GM12872 (cell line): ENCODE results near the gene UMODL1.

Experiments
- TF ChIP-seq, protein P1 (sequence below): IDR thresholded peaks from 3 replicates; pipeline ENCODE4 v1.5.1; 2011; ENCODE audit warnings: low read depth, mild to moderate bottlenecking, low read length, moderate library complexity; ENCODE audit not compliant: insufficient read depth

UMODL1 gene

DNA sequence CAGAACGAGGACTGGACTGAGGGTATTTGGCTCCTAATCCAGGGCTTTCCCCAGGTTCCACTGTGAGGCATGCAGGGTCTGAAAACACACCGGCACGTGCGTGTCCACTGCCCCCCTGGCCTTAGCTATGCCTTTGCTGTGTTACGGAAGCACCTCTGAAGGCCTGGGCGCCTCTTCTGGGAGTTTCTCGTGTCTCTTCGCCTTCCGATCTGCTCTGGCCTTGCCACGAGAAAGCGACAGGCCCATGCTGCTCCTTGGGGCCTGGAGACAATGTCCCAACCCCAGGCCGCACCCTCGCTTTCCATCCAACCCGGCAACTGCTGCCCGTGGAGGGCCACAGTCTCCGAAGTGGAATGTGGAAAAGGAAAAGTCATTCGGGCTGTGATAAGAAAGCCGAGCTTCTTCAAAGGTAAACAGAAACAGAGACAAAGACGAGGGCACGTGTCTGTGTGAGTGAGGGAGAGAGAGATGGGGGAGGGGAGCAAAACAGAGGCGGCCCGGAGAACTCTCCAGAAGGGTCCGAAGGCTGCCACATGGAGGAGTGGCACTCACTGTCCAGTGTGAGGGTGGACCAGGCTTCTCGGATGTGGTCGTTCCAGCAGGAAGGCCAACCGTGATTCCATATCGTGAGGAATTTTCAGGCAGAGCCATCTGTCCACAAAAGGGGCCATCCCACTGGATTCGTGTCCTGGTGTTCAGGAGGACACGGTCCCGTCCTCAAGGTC, 3.4 kb upstream of the UMODL1 start:
- TF ChIP-seq, protein P1, sequence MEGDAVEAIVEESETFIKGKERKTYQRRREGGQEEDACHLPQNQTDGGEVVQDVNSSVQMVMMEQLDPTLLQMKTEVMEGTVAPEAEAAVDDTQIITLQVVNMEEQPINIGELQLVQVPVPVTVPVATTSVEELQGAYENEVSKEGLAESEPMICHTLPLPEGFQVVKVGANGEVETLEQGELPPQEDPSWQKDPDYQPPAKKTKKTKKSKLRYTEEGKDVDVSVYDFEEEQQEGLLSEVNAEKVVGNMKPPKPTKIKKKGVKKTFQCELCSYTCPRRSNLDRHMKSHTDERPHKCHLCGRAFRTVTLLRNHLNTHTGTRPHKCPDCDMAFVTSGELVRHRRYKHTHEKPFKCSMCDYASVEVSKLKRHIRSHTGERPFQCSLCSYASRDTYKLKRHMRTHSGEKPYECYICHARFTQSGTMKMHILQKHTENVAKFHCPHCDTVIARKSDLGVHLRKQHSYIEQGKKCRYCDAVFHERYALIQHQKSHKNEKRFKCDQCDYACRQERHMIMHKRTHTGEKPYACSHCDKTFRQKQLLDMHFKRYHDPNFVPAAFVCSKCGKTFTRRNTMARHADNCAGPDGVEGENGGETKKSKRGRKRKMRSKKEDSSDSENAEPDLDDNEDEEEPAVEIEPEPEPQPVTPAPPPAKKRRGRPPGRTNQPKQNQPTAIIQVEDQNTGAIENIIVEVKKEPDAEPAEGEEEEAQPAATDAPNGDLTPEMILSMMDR = no peak

GRCh38 chr21:42068256-42068545, 2.9 kb upstream of the UMODL1 start:
- TF ChIP-seq, protein P1 = no peak

DNA sequence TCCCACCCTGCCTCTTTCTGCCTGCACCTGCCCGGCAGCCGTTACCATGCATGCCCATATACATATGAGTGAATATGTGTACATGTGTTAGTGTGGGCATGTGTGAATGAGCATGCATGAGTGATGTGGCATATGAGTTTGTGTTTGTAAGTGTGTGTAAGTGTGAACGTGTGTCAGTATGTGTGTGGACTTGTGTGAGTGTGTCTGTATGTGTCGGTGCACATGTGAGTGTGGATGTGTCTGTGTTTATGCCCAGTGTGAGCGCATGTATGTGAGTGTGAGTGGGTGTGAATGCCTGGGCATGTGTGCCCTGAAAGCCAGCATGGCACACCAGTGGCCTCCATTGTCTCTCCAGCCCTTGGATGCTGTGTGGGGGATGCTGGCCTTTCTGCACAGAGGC, 2.5 kb upstream of the UMODL1 start:
- TF ChIP-seq, protein P1 = no peak

DNA sequence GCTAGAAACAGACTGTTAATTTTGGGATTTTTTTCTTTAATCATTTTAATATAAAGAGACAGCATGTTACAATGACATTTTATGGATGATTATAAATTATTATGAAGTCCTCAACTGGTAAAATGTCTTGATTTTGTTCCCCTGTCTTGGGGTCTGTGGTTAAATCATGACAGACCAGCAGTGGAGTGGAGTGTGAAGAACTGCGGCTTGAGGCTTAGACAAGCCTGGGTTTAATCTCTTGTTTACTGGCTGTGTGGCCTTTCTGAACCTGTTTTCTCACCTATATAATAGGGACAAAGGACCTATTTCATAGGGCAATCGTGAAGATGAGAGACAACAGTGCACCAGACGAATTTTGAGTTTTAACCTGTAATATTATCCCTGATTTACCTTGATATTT, 1.8 kb upstream of the UMODL1 start:
- TF ChIP-seq, protein P1 = no peak

GRCh38 chr21:42069843-42070242, 1.3 kb upstream of the UMODL1 start:
- TF ChIP-seq, protein P1 = no peak

DNA sequence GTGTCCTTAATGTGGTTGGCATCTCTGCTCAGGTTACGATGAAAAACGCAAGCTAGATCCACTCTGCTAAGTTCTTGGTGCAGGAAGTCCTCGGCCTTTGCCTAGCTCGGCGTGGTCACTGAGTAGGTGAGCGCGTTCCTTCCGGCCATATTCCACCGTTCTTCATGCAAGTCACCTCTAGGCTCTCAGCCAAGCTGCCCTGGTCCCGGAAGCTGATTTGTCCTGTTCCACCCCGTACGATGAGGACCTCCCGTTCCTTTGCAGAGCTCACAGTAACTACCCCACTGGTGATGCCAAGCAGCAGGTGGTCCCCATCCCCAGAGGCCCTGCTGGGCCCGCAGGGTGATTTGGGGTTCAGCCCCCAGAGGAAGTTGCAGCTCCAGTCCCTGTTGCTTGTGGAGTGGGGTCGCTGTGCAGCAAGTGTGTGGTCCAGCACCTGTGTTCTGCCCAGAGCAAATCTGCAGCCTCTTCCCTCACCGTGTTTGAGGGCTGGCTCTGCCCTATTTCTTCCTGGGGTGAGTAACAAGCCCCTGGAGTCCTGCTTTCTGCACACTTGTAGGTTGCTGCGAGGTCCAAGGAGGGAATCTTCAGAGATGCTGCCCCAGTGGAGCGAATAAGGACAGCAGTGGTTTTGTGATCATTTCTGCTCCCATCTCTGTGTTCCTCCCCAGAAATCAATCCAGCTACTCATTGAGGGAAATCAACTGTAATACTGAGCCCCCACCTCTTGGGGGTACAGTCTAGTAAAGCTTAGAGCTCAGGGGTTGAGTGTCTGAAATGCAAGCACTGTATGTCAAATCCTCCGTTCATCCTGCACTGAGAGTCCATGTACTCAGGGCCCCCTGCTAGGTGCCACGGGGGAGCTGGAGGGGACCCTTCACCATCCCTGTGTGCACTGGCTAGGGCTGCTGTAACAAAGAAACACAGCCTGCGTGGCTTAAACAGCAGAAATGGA, 2.3 kb downstream of the UMODL1 start:
- TF ChIP-seq, protein P1 = peak; percentile 19; the same call in 1 of the 3 replicates

- TF ChIP-seq, protein P1 = no peak
Observed at GRCh38 chr21:42075686-42076471, 4.8 kb downstream of the UMODL1 start.
